H1 (cell line): ENCODE data around the gene NID1. TPM values are rescaled to one million over a fixed set of nuclear protein-coding genes. Genes with fewer than 3 reads are reported as not detected.

Experiments
- CTCF ChIA-PET: fragments of 300-600 bp; sonication (Branson Sonifier 250); formaldehyde crosslinking; loops from one replicate; lab custom pipeline; 2021; ENCODE audit not compliant: partially characterized antibody; lab: Charles Lee
- POLR2A ChIA-PET: fragments of 300-600 bp; sonication (Branson Sonifier 250); formaldehyde crosslinking; loops from one replicate; lab custom pipeline; 2021; ENCODE audit warnings: inconsistent platforms; ENCODE audit not compliant: partially characterized antibody; lab: Charles Lee
- DNase-seq, 2 experiments: peaks; one replicate each; pipeline versions ENCODE4 v3.0.0 to v3.0.0-alpha.2; 2010 to 2022; ENCODE audit warnings: low spot score in 2 of 2, low read depth in 1 of 2, mixed read lengths in 1 of 2
- FAIRE-seq: peaks from 2 replicates; lab custom pipeline; 2011; peaks lifted over from hg19 to GRCh38; lab: Jason Lieb, UNC
- H2AFZ ChIP-seq: 2 replicates; pipeline ENCODE4 v1.8.1; 2012; ENCODE audit warnings: low read length, inconsistent platforms
- H2AK5ac ChIP-seq: 2 replicates; pipeline ENCODE4 v1.6.1; 2013; ENCODE audit warnings: low read depth, low read length
- H2BK120ac ChIP-seq: replicated peaks from 2 replicates; pipeline ENCODE3; 2013; ENCODE audit warnings: low read depth, low read length, inconsistent platforms
- H2BK12ac ChIP-seq: 2 replicates; pipeline ENCODE4 v1.6.1; 2013; ENCODE audit warnings: low read depth, low read length
- H2BK15ac ChIP-seq: 2 replicates; pipeline ENCODE4 v1.6.1; 2013; ENCODE audit warnings: low read length
- H2BK20ac ChIP-seq: 2 replicates; pipeline ENCODE4 v1.6.1; 2013; ENCODE audit warnings: low read length
- H2BK5ac ChIP-seq: 2 replicates; pipeline ENCODE4 v1.6.1; 2013; ENCODE audit warnings: low read depth, low read length
- H3K14ac ChIP-seq: 2 replicates; pipeline ENCODE4 v1.6.1; 2013; ENCODE audit warnings: inconsistent platforms; ENCODE audit not compliant: insufficient read length
- H3K18ac ChIP-seq: 2 replicates; pipeline ENCODE4 v1.6.1; 2013; ENCODE audit warnings: low read length; ENCODE audit errors: extremely low read depth
- H3K23ac ChIP-seq: 2 replicates; pipeline ENCODE4 v1.6.1; 2013; ENCODE audit warnings: inconsistent platforms; ENCODE audit not compliant: insufficient read length
- H3K23me2 ChIP-seq: 2 replicates; pipeline ENCODE4 v1.6.1; 2013; ENCODE audit warnings: low read depth, low read length
- H3K27ac ChIP-seq: 2 replicates; pipeline ENCODE4 v1.6.1; 2011; ENCODE audit warnings: low read depth, low read length, inconsistent platforms
- H3K27me3 ChIP-seq, 4 experiments: replicated peaks in 1 of 4; 1 replicate in 1 of 4; 2 replicates in 3 of 4; pipeline versions ENCODE4 v1.6.1 to v1.8.1; 2011 to 2013; ENCODE audit warnings: low read length in 3 of 4, mild to moderate bottlenecking in 3 of 4, inconsistent platforms in 2 of 4, mixed read lengths in 2 of 4, moderate library complexity in 1 of 4; ENCODE audit not compliant: control insufficient read depth in 3 of 4, insufficient read depth in 3 of 4; ENCODE audit errors: extremely low read depth in 1 of 4
- H3K36me3 ChIP-seq, 4 experiments: 2 replicates each; pipeline versions ENCODE4 v1.6.1 to v1.8.1; 2011 to 2013; ENCODE audit warnings: mild to moderate bottlenecking in 4 of 4, low read length in 3 of 4, moderate library complexity in 2 of 4, control low read depth in 1 of 4, inconsistent platforms in 1 of 4; ENCODE audit not compliant: insufficient read depth in 4 of 4, control insufficient read depth in 2 of 4
- H3K4ac ChIP-seq: replicated peaks from 2 replicates; pipeline ENCODE3; 2013; ENCODE audit warnings: low read length, low read depth, mixed read lengths, inconsistent platforms; ENCODE audit not compliant: insufficient read length
- H3K4me1 ChIP-seq, 4 experiments: replicated peaks in 1 of 4; 1 replicate in 1 of 4; 2 replicates in 3 of 4; pipeline versions ENCODE4 v1.6.1 to v1.8.1; 2011 to 2013; ENCODE audit warnings: low read length in 3 of 4, inconsistent platforms in 2 of 4, mixed read lengths in 1 of 4; ENCODE audit not compliant: insufficient read depth in 4 of 4, control insufficient read depth in 3 of 4
- H3K4me2 ChIP-seq, 2 experiments: 2 replicates each; pipeline versions ENCODE4 v1.6.1 to v1.8.1; 2011 to 2013; ENCODE audit warnings: low read depth in 2 of 2, low read length in 2 of 2, control low read depth in 1 of 2, inconsistent platforms in 1 of 2, mild to moderate bottlenecking in 1 of 2; ENCODE audit not compliant: insufficient read depth in 1 of 2
- H3K4me3 ChIP-seq, 4 experiments: fragments of 200-600, 300-600 bp in 1 of 4; sonication (generic), shearing (Covaris generic), sonication (Bioruptor Twin) in 1 of 4; 2 replicates each; pipeline versions ENCODE4 v1.5.1 to v1.8.1; 2011 to 2016; ENCODE audit warnings: low read length in 4 of 4, low read depth in 3 of 4, control low read depth in 2 of 4, inconsistent platforms in 2 of 4, mild to moderate bottlenecking in 2 of 4, mixed read lengths in 1 of 4, moderate library complexity in 1 of 4; ENCODE audit not compliant: insufficient read depth in 2 of 4; ENCODE audit errors: extremely low read depth in 1 of 4
- H3K56ac ChIP-seq: replicated peaks from 2 replicates; pipeline ENCODE3; 2013; ENCODE audit warnings: low read depth, mild to moderate bottlenecking, mixed read lengths, low read length, inconsistent platforms; ENCODE audit not compliant: insufficient read length
- H3K79me1 ChIP-seq: 2 replicates; pipeline ENCODE4 v1.6.1; 2013; ENCODE audit warnings: low read depth, low read length, control low read depth
- H3K79me2 ChIP-seq, 2 experiments: 2 replicates each; pipeline versions ENCODE4 v1.6.1 to v1.8.1; 2012 to 2013; ENCODE audit warnings: low read length in 2 of 2, mild to moderate bottlenecking in 2 of 2, inconsistent platforms in 1 of 2; ENCODE audit not compliant: insufficient read depth in 2 of 2, control insufficient read depth in 1 of 2
- H3K9ac ChIP-seq, 4 experiments: replicated peaks in 1 of 4; 1 replicate in 1 of 4; 2 replicates in 3 of 4; pipeline versions ENCODE4 v1.6.1 to v1.8.1; 2011 to 2013; ENCODE audit warnings: low read depth in 3 of 4, low read length in 3 of 4, control low read depth in 2 of 4, mild to moderate bottlenecking in 2 of 4, moderate library complexity in 2 of 4, inconsistent platforms in 1 of 4; ENCODE audit errors: extremely low read depth in 1 of 4
- H3K9me3 ChIP-seq, 2 experiments: 2 replicates each; pipeline versions ENCODE4 v1.6.1 to v1.8.1; 2012 to 2013; ENCODE audit warnings: mild to moderate bottlenecking in 2 of 2, moderate library complexity in 2 of 2, control low read depth in 1 of 2, inconsistent platforms in 1 of 2, low read depth in 1 of 2, low read length in 1 of 2, mixed read lengths in 1 of 2; ENCODE audit not compliant: insufficient read depth in 2 of 2
- H4K20me1 ChIP-seq, 2 experiments: replicated peaks in 1 of 2; 2 replicates each; pipeline versions ENCODE3 to v1.8.1; 2011 to 2013; ENCODE audit warnings: inconsistent platforms in 2 of 2, low read length in 2 of 2, mild to moderate bottlenecking in 1 of 2; ENCODE audit not compliant: insufficient read depth in 2 of 2, control insufficient read depth in 1 of 2
- H4K5ac ChIP-seq: 2 replicates; pipeline ENCODE4 v1.6.1; 2013; ENCODE audit warnings: low read length, low read depth, mixed read lengths, inconsistent platforms; ENCODE audit not compliant: insufficient read length
- H4K8ac ChIP-seq: 2 replicates; pipeline ENCODE4 v1.8.0; 2013; ENCODE audit warnings: mild to moderate bottlenecking, moderate library complexity, low read length, inconsistent platforms; ENCODE audit not compliant: insufficient read depth; ENCODE audit errors: extremely low read depth
- H4K91ac ChIP-seq: replicated peaks from 2 replicates; pipeline ENCODE3; 2013; ENCODE audit warnings: low read length, mixed read lengths, inconsistent platforms; ENCODE audit not compliant: insufficient read length
- BACH1 ChIP-seq: IDR thresholded peaks from 2 replicates; pipeline ENCODE4 v1.6.1; 2012; ENCODE audit warnings: low read length, improper control_type of control experiment
- CHD1 ChIP-seq: IDR thresholded peaks from 2 replicates; pipeline ENCODE4 v1.6.1; 2012; ENCODE audit warnings: low read depth, low read length, improper control_type of control experiment
- RBBP5 ChIP-seq: IDR thresholded peaks from 2 replicates; pipeline ENCODE4 v1.7.1; 2012; ENCODE audit warnings: low read depth, mild to moderate bottlenecking, inconsistent platforms, low read length, moderate library complexity, borderline replicate concordance
- SP1 ChIP-seq: IDR thresholded peaks from 2 replicates; pipeline ENCODE4 v1.6.1; 2011; ENCODE audit warnings: low read depth, low read length
- SRF ChIP-seq: IDR thresholded peaks from 2 replicates; pipeline ENCODE4 v1.6.1; 2011; ENCODE audit warnings: mild to moderate bottlenecking, low read depth, low read length, moderate library complexity
- TBP ChIP-seq: IDR thresholded peaks from 2 replicates; pipeline ENCODE4 v1.6.1; 2011; ENCODE audit warnings: low read depth, low read length, improper control_type of control experiment
- WGBS, 2 experiments: shearing (Covaris generic) in 1 of 2; methylation state at CpG; one replicate each; pipeline versions ENCODE4 v1.1.6 to v1.1.7; 2013 to 2015; ENCODE audit warnings: low lambda C conversion rate in 2 of 2, mixed read lengths in 2 of 2, inconsistent platforms in 1 of 2, low coverage in 1 of 2, missing lambda C conversion rate in 1 of 2; ENCODE audit not compliant: insufficient replicate concordance in 2 of 2, insufficient coverage in 1 of 2, insufficient read length in 1 of 2; ENCODE audit errors: extremely low coverage in 1 of 2, missing lambda C conversion rate in 1 of 2; 5-methylcytosine and 5-hydroxymethylcytosine counted together
- polyA plus RNA-seq, 7 experiments: library from polyadenylated mRNA; depleted of rRNA in 3 of 7; stranded (reverse) in 5 of 7; unstranded in 2 of 7; fragments of >200 nt in 5 of 7; fragments of 200-250 nt in 2 of 7; gene quantifications; 1 replicate in 5 of 7; 2 replicates in 1 of 7; 4 replicates in 1 of 7; pipeline versions ENCODE4 v1.2.1 to v1.2.3, GENCODE V29; 2011 to 2013; ENCODE audit warnings: missing spikeins in 2 of 7, mixed read lengths in 2 of 7
- total RNA-seq: library from RNA; stranded (reverse); fragmentation: NEBNext Ultra II Directional; extraction: Animal tissue kit (Norgen Biotek cat#: 25700); gene quantifications from 2 replicates; pipeline ENCODE4 v1.2.1, GENCODE V29; 2021
- TF ChIP-seq, protein P1 (sequence below): IDR thresholded peaks from 2 replicates; pipeline ENCODE4 v1.6.1; 2011; ENCODE audit warnings: low read length, improper control_type of control experiment

The NID1 gene
- total and polyA plus RNA-seq, 2 of the 8 experiments (the other 6 are each of a cell fraction or from before 2014, with no cell fraction given), result 20.9 to 25.4 TPM

DNA sequence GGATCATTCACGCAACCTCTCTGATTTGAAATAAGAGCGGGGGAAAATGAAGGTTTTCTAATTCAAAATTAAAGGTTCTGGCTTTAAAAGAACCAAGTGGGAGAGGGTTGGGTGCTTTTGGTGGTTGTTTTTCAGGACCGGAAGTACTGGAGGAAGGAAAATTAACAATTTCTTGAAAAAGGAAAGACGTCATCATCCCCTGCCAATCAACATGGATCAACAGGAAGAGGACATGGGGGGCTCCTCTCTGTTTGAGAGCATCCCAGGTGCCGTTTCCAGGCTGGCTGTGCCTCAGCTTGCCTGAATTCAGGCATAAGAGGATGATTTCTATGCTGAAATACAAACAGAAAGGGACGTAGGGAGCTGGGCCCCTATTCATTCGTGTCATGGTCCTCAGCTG lies 21.6 kb upstream of the NID1 start:
- Histone ChIP-seq H2BK12ac (no peak overlapping the region), H2AK5ac (no peak overlapping the region), H2BK15ac (no peak overlapping the region), H2BK20ac (no peak overlapping the region), H4K20me1 (peaks cover 0 to 5% of the 10 kb centered on the region in 2 experiments), H3K36me3 (no peaks in the 10 kb centered on the region), H2AFZ (peak overlapping the region; percentile 64; the same call in 1 of the 2 replicates), H3K14ac (no peak overlapping the region), H3K4ac (no peak overlapping the region), H4K91ac (no peak overlapping the region), H3K23ac (no peak overlapping the region), H2BK5ac (no peak overlapping the region), H3K23me2 (peaks cover 7% of the 10 kb centered on the region; the same call in 1 of the 2 replicates), H3K4me3 (no peak overlapping the region), H4K8ac (no peak overlapping the region), H3K27ac (no peak overlapping the region), H3K9ac (no peak overlapping the region), H3K27me3 (no peaks in the 10 kb centered on the region), H3K79me1 (no peaks in the 10 kb centered on the region), H3K56ac (no peak overlapping the region), H3K9me3 (no peaks in the 10 kb centered on the region), H3K4me2 (no peak overlapping the region), H2BK120ac (no peak overlapping the region), H4K5ac (no peak overlapping the region), H3K18ac (no peak overlapping the region; the same call in 1 of the 2 replicates), H3K4me1 (no peaks in the 10 kb centered on the region), H3K79me2 (no peaks in the 10 kb centered on the region)
- TF ChIP-seq BACH1 (no peak), SRF (no peak), SP1 (no peak), TBP (no peak), CHD1 (no peak), RBBP5 (no peak)
- TF ChIP-seq, protein P1, sequence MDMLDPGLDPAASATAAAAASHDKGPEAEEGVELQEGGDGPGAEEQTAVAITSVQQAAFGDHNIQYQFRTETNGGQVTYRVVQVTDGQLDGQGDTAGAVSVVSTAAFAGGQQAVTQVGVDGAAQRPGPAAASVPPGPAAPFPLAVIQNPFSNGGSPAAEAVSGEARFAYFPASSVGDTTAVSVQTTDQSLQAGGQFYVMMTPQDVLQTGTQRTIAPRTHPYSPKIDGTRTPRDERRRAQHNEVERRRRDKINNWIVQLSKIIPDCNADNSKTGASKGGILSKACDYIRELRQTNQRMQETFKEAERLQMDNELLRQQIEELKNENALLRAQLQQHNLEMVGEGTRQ, result no peak
- DNase-seq (no peak), FAIRE-seq (no peak)
- 85% methylated on average over 7 of the region's 7 CpGs; no CpG with 5 or more reads in 1 of the 2 experiments for WGBS, 2 experiments
- ChIA-PET POLR2A (no interaction called here), CTCF (no interaction called here)
